Mesenteric fat pad (tissue), 1 donor: ENCODE data around the gene MINDY4. TPM values are rescaled to one million over a fixed set of nuclear protein-coding genes. Genes with fewer than 3 reads are reported as not detected.
A peak's percentile ranks its signal among the peaks of the same experiment; 100 is the strongest.

Source experiments
- DNase-seq: peaks from one replicate; pipeline ENCODE4 v3.0.0-alpha.2; 2020; ENCODE audit warnings: low spot score
- long read RNA-seq: library from polyadenylated mRNA; unstranded; transcript quantifications from one replicate; pipeline ENCODE4 v2.0.0, GENCODE V29; 2020
- total RNA-seq: library from RNA; stranded (reverse); fragmentation: NEBNext Ultra II Directional; extraction: Animal tissue kit (Norgen Biotek cat#: 25700); gene quantifications from one replicate; pipeline ENCODE4 v1.2.1, GENCODE V29; 2021
- donor health status: DM: yes; HTN: yes; CAD: no.

MINDY4 gene
- 6.8 TPM for total RNA-seq
- long read RNA-seq, partial matches to known transcripts: 0 of 7 reads
- long read RNA-seq, other reads (novel, unspliced or antisense): 7 of 7 reads

DNA sequence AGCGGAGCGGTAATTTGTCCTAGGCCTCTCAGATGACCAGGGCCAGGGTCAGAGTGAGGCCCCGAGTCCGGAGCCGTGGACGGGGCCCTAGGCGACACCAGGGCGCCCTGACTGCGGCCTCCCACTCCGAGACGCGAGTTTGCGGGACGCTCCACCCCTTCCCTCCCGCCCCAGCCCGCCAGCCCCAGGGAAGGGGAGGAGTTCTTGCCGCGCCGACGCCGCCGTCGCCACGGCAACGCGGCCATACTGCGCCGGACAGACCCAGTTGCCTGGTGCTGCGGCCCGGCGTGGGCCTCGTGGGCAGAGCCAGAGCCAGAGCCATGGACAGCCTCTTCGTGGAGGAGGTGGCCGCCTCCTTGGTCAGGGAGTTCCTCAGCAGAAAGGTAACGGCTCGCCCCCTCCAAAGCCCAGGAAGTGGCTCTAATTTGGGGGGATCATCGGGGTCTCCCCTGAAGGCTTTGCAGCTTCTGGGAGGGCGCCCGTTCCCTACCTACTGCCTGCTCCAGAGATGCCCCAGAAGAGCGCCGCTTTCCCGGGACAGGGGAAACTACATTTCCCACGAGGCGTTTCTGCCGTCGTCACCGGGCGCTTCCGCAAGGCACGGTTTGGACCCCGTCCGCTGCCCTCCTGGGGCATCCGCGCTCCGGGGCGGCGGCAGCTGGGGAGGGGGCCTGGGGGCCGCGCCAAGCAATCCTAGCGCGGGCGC, at the start of gene MINDY4:
Gene MINDY4 (plus strand): TSS at position 244 of the 706 bp plus-strand sequence. CDS start 77 bp downstream, at position 321.
- DNase-seq: peak; percentile 96

- no peak for DNase-seq
Measured at GRCh38 chr7:30722187-30722586, 49.0 kb upstream of the MINDY4 start.

GRCh38 chr7:30722671-30723070, 48.5 kb upstream of the MINDY4 start:
- DNase-seq: no peak

DNA sequence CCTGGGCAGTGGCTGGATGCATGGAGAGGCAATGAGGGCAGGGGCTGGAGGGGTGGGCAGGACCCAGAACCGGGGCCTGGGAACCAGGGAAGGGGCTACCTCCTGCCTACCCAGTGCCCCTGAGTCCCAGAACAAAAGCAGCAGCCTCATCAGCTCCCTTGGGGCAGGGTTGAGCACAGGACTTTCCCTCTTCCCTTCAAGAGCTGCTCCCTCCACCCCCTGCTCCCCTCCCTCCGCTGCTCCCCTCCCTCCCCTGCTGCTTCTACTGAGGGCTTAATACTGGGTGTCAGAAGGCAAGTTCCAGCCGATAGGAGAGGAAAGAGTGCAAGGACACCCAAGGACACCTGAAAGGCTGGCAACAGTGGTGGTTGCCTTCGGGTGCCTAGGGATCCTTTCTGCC, 47.4 kb upstream of the MINDY4 start:
- DNase-seq: no peak

GRCh38 chr7:30726296-30727006, 44.8 kb upstream of the MINDY4 start:
- no peak for DNase-seq

- DNase-seq: no peak
Measured at GRCh38 chr7:30727061-30727945, 43.9 kb upstream of the MINDY4 start.

DNA sequence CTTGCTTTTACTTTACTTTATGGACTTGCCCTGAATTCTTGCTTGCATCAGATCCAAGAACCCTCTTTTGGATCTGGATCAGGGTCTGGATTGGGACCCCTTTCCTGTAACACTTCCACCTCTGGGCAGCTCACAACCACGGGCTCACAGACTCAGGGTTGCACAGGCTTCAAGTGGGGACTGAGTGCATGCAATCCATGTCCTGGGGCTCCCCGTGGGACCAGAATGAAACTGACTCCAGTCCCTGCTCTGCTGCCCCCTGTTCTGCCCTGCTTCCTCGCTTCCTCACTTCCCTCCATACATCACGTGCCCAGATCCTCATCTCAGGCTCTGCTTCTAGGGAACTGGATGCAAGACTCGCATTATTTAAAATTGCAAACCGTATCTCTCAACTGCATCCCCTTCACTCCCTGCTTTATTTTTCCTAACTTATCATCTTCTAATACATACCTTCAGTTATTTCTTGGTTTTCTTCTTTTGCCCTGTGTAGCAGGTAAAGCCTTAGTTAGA, 42.6 kb upstream of the MINDY4 start:
- DNase-seq: no peak

DNA sequence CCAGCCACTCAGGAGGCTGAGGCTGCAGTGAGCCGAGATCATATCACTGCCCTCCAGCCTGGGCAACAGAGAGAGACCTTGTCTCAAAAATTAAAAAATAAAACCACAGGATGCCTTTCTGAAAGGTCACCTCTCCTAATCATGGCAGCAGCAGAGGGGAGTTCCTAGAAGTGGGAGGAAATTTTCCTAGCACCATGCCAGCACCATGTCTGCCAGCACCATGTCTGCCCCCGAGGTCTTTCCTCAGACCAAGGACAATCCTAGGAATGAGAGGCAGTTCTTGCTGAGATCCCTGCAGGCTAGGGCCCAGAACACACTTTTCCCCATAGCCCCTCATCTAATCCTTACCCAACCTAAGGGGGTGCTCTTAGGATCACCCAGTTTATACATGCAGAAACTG, 41.6 kb upstream of the MINDY4 start:
- DNase-seq: no peak

DNA sequence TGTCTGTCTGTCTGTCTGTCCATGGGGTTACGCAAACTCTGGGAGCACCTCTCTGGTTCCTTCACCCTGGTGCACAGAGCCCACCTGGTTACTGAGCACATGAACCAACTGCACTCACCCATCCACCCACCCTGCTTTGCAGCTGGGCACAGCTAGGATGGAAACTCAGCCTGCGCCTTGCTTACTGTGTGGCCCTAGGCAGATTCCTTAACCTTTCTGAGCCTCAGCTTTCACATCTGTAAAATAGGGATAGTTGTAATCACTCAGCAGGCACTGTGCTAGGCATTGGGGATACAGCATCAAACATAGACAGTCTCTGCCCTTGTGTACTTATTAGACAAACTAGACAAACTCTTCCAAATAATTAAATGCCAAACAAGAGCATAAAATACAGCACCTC, 41.1 kb upstream of the MINDY4 start:
- no peak for DNase-seq

DNA sequence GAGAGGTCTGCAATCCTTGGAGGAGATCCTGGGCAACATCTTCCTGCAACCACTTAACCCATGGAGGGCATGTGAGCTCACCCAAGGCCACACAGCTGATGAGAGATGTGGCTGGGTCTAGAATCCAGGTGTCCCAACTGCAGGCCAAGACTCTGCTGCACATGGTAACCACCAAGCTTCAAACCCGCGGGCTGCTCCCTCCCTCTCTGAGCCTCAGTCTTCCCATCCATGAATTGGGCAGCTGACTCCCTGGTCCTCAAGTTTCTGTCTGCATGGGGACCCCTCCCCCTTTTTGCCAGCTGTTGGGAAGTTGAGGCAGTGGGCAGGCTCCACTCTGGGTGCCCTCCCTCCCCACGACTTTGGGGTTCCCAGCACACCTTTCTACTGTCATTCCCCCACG, 40.2 kb upstream of the MINDY4 start:
- no peak for DNase-seq

GRCh38 chr7:30731581-30731980, 39.6 kb upstream of the MINDY4 start:
- no peak for DNase-seq

GRCh38 chr7:30732606-30733005, 38.6 kb upstream of the MINDY4 start:
- no peak for DNase-seq

DNA sequence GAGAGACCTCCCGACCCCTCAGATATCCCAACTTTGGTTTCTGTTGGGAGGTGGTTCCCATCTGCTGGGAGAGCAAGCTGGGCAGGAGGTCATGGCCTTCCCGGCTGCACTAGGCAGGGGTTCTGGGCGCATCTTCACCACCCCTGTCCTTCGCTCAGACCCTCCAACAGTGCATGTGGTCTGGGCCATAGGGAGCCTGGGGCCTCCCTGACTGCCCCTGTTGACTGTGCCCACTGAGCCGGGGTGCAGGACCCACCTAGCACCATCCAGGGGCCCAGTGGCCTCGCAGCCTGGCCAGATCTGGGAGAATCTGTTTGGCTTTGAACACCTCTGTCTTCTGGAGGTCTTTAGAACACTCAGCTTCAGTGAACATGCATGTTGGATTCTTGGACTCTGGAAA, 38.0 kb upstream of the MINDY4 start:
- no peak for DNase-seq

GRCh38 chr7:30733691-30734090, 37.5 kb upstream of the MINDY4 start:
- no peak for DNase-seq

DNA sequence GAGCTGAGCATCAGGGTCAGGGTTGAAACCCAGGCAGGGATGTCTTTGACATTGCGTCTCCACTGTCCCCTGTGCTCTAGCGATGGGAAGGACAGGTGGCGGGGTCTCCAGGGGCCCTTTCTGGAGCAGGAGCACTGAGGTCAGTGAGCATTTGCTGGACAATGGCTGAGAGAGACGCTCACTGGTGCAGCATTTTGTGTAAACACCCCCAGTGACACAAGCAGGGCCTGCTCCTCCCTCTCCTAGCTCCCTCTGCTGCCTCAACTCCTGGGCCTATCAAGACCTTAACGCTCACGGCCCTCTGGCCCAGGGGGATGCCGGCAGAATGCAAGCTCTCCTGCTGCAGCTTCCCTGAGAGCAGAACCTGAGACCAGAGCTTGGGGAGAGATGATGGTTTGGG, 36.7 kb upstream of the MINDY4 start:
- no peak for DNase-seq

DNA sequence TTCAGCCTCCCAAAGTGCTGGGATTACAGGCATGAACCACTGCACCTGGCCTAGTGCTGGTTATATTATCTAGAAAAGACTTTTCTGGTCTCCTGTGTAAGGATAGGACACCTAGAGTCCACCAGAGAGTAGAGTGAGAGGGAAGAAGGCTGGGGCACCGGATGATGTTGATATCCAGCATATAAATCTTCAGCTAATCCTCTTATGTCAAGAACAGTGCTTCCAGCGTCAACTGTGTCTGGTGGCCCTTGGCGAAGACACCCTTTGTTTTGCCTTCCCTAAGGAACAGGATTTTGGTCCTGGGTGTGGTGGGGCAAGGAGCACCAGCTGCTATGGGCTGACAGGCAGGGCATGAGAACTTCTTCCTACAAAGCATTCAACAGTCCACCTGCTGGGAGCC, 35.6 kb upstream of the MINDY4 start:
- DNase-seq: no peak

- DNase-seq: no peak
Measured at GRCh38 chr7:30736291-30736690, 34.9 kb upstream of the MINDY4 start.

- no peak for DNase-seq
Measured at GRCh38 chr7:30738026-30738915, 32.9 kb upstream of the MINDY4 start.

- DNase-seq: no peak
Measured at GRCh38 chr7:30739691-30740090, 31.5 kb upstream of the MINDY4 start.

GRCh38 chr7:30740417-30741181, 30.6 kb upstream of the MINDY4 start:
- no peak for DNase-seq
